A549 (cell line): ENCODE data around the gene ARHGAP26. TPM values are rescaled to one million over a fixed set of nuclear protein-coding genes. Genes with fewer than 3 reads are reported as not detected.

Experiments
- ATAC-seq, 2 experiments: fragments of 200-7000 bp in 1 of 2; fragments of >200 bp in 1 of 2; cut with Nextera tagmentation in 1 of 2; cut with Tn5 transposase in 1 of 2; 3 replicates each; pipeline versions ENCODE4 v1.8.0 to v1.9.1; 2018 to 2020; ENCODE audit warnings: mild to moderate bottlenecking in 1 of 2, moderate library complexity in 1 of 2
- CTCF ChIA-PET: fragments of 300-600 bp; sonication (Branson Sonifier 250); formaldehyde crosslinking; extraction: SDS; loops from one replicate; lab custom pipeline; 2021; ENCODE audit warnings: antibody characterized with exemption, inconsistent platforms; lab: Yijun Ruan, JAX
- POLR2A ChIA-PET: fragments of 350-600 bp; formaldehyde crosslinking; extraction: SDS; loops from one replicate; lab custom pipeline; 2021; ENCODE audit warnings: antibody characterized with exemption, inconsistent platforms; lab: Yijun Ruan, JAX
- DNase-seq, 2 experiments: peaks; one replicate each; pipeline versions ENCODE4 v3.0.0 to v3.0.0-alpha.2; 2011 to 2016; ENCODE audit warnings: low read depth in 1 of 2, low spot score in 1 of 2
- FAIRE-seq: peaks from 2 replicates; lab custom pipeline; 2011; peaks lifted over from hg19 to GRCh38; lab: Jason Lieb, UNC
- H3K27ac ChIP-seq, 2 experiments: fragments of >200 bp; sonication (Bioruptor Twin); formaldehyde crosslinking; 3 replicates each; pipeline ENCODE4 v1.5.1; 2016 to 2017
- H3K4me1 ChIP-seq: fragments of >200 bp; sonication (Bioruptor Twin); formaldehyde crosslinking; 3 replicates; pipeline ENCODE4 v1.6.1; 2016
- H3K4me2 ChIP-seq: fragments of >200 bp; sonication (Bioruptor Twin); formaldehyde crosslinking; 3 replicates; pipeline ENCODE4 v1.6.1; 2016
- H3K4me3 ChIP-seq: fragments of >200 bp; sonication (Bioruptor Twin); formaldehyde crosslinking; 3 replicates; pipeline ENCODE4 v1.5.1; 2016
- H3K9me3 ChIP-seq: fragments of >200 bp; sonication (Bioruptor Twin); formaldehyde crosslinking; 3 replicates; pipeline ENCODE4 v1.6.1; 2016
- BHLHE40 ChIP-seq: IDR thresholded peaks from 2 replicates; pipeline ENCODE4 v1.6.1; 2012; ENCODE audit warnings: low read depth, low read length, inconsistent platforms
- CBX2 ChIP-seq: fragments of 200-600 bp; sonication (generic); IDR thresholded peaks from 2 replicates; pipeline ENCODE4 v1.6.1; 2016; ENCODE audit warnings: low read depth, mild to moderate bottlenecking, borderline replicate concordance
- CEBPB ChIP-seq, 2 experiments: fragments of >200 bp in 1 of 2; sonication (Bioruptor Twin) in 1 of 2; formaldehyde crosslinking in 1 of 2; IDR thresholded peaks; 2 replicates each; pipeline ENCODE4 v1.6.1; 2012 to 2016
- EHMT2 ChIP-seq: fragments of 200-600 bp; sonication (generic); IDR thresholded peaks from 2 replicates; pipeline ENCODE4 v1.6.1; 2016; ENCODE audit warnings: antibody characterized with exemption, low read depth, mild to moderate bottlenecking, moderate library complexity
- ELK1 ChIP-seq: fragments of 150-350 bp; IDR thresholded peaks from 2 replicates; pipeline ENCODE4 v1.6.1; 2014; ENCODE audit warnings: low read depth, mild to moderate bottlenecking, low read length
- ESRRA ChIP-seq: fragments of 150-350 bp; IDR thresholded peaks from 2 replicates; pipeline ENCODE4 v1.6.1; 2014; ENCODE audit warnings: mild to moderate bottlenecking, low read length, borderline replicate concordance
- FOSL2 ChIP-seq, 2 experiments: fragments of 450-650 bp in 1 of 2; fragments of >200 bp in 1 of 2; sonication (Bioruptor Twin) in 1 of 2; formaldehyde crosslinking; IDR thresholded peaks; 2 replicates each; pipeline versions ENCODE4 v1.5.0 to v1.6.1; 2016 to 2020; ENCODE audit warnings: mild to moderate bottlenecking in 1 of 2, moderate library complexity in 1 of 2
- GATA3 ChIP-seq: IDR thresholded peaks from 2 replicates; pipeline ENCODE4 v1.6.1; 2012; ENCODE audit warnings: borderline replicate concordance
- HOXA7 ChIP-seq: fragments of 250-450 bp; sonication (Bioruptor Pico); IDR thresholded peaks from 2 replicates; pipeline ENCODE4 v1.5.0; 2020; ENCODE audit warnings: mild to moderate bottlenecking, moderate library complexity
- HOXB13 ChIP-seq: fragments of 250-450 bp; sonication (Bioruptor Pico); IDR thresholded peaks from 2 replicates; pipeline ENCODE4 v1.5.0; 2020; ENCODE audit warnings: low read depth, mild to moderate bottlenecking, moderate library complexity
- KDM1A ChIP-seq: fragments of 200-600 bp; sonication (generic); IDR thresholded peaks from 2 replicates; pipeline ENCODE4 v1.6.1; 2016; ENCODE audit warnings: low read depth, mild to moderate bottlenecking
- KDM5A ChIP-seq: fragments of 200-600 bp; sonication (generic); IDR thresholded peaks from 2 replicates; pipeline ENCODE4 v1.6.1; 2016; ENCODE audit warnings: antibody characterized with exemption, mild to moderate bottlenecking
- MAFK ChIP-seq: fragments of 450-650 bp; IDR thresholded peaks from 2 replicates; pipeline ENCODE4 v1.6.1; 2014; ENCODE audit not compliant: partially characterized antibody
- MAZ ChIP-seq: fragments of 150-350 bp; IDR thresholded peaks from 2 replicates; pipeline ENCODE4 v1.6.1; 2014; ENCODE audit warnings: antibody characterized with exemption, low read depth, low read length, borderline replicate concordance
- NFE2L2 ChIP-seq: fragments of 150-350 bp; conservative IDR thresholded peaks from 2 replicates; pipeline ENCODE4 v1.6.1; 2014; ENCODE audit warnings: low read length
- POLR2AphosphoS2 ChIP-seq: conservative IDR thresholded peaks from 2 replicates; pipeline ENCODE4 v1.6.1; 2012; ENCODE audit warnings: low read length, improper control_type of control experiment, inconsistent platforms
- RFX5 ChIP-seq: fragments of 450-650 bp; IDR thresholded peaks from 2 replicates; pipeline ENCODE4 v1.7.1; 2014; ENCODE audit warnings: antibody characterized with exemption, mild to moderate bottlenecking, moderate library complexity
- RNF2 ChIP-seq: fragments of 200-600 bp; sonication (generic); IDR thresholded peaks from 2 replicates; pipeline ENCODE4 v1.6.1; 2016; ENCODE audit warnings: low read depth, mild to moderate bottlenecking, antibody characterized with exemption, moderate library complexity, borderline replicate concordance
- ZNF302 ChIP-seq: fragments of 250-450 bp; sonication (Bioruptor Pico); IDR thresholded peaks from 2 replicates; pipeline ENCODE4 v1.9.0; 2021; ENCODE audit warnings: inconsistent platforms, mild to moderate bottlenecking, moderate library complexity
- WGBS: methylation state at CpG from one replicate; pipeline ENCODE4 v1.1.6; 2017; ENCODE audit errors: missing lambda C conversion rate; 5-methylcytosine and 5-hydroxymethylcytosine counted together
- polyA plus RNA-seq, 4 experiments: library from polyadenylated mRNA; depleted of rRNA in 3 of 4; stranded (reverse); fragments of >200 nt; fragmentation: RNase III in 1 of 4; extraction: RNeasy Plus Mini Kit Qiagen cat#74134 plus additional on column Dnase treatment in 1 of 4; gene quantifications; 2 replicates in 3 of 4; 3 replicates in 1 of 4; pipeline ENCODE4 v1.2.3, GENCODE V29; 2011 to 2017
- TF ChIP-seq, protein P1 (sequence below): fragments of 250-450 bp; sonication (Bioruptor Pico); IDR thresholded peaks from 2 replicates; pipeline ENCODE4 v1.5.0; 2021; ENCODE audit warnings: mild to moderate bottlenecking, moderate library complexity, borderline replicate concordance
- TF ChIP-seq, protein P2 (sequence below): fragments of 450-650 bp; IDR thresholded peaks from 2 replicates; pipeline ENCODE4 v1.6.1; 2014; ENCODE audit warnings: antibody characterized with exemption

The ARHGAP26 gene
- polyA plus RNA-seq, 2 of the 4 experiments (the other 2 are of a cell fraction) = 6.6 to 19.1 TPM

- TF ChIP-seq, protein P1, sequence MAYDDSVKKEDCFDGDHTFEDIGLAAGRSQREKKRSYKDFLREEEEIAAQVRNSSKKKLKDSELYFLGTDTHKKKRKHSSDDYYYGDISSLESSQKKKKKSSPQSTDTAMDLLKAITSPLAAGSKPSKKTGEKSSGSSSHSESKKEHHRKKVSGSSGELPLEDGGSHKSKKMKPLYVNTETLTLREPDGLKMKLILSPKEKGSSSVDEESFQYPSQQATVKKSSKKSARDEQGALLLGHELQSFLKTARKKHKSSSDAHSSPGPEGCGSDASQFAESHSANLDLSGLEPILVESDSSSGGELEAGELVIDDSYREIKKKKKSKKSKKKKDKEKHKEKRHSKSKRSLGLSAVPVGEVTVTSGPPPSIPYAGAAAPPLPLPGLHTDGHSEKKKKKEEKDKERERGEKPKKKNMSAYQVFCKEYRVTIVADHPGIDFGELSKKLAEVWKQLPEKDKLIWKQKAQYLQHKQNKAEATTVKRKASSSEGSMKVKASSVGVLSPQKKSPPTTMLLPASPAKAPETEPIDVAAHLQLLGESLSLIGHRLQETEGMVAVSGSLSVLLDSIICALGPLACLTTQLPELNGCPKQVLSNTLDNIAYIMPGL = no peak
- TF ChIP-seq KDM5A = no peak
- TF ChIP-seq HOXB13 (CRISPR knock-in tag) = no peak
- TF ChIP-seq EHMT2 = no peak
- no peak for TF ChIP-seq FOSL2 (IDR thresholded peaks at IDR 0.05)
- no peak for TF ChIP-seq FOSL2 (CRISPR knock-in tag; IDR thresholded peaks at IDR 0.05)
- no peak for TF ChIP-seq MAZ
- no peak for TF ChIP-seq MAFK
Measured at GRCh38 chr5:143023411-143024096, 253.4 kb downstream of the ARHGAP26 start (continued).

DNA sequence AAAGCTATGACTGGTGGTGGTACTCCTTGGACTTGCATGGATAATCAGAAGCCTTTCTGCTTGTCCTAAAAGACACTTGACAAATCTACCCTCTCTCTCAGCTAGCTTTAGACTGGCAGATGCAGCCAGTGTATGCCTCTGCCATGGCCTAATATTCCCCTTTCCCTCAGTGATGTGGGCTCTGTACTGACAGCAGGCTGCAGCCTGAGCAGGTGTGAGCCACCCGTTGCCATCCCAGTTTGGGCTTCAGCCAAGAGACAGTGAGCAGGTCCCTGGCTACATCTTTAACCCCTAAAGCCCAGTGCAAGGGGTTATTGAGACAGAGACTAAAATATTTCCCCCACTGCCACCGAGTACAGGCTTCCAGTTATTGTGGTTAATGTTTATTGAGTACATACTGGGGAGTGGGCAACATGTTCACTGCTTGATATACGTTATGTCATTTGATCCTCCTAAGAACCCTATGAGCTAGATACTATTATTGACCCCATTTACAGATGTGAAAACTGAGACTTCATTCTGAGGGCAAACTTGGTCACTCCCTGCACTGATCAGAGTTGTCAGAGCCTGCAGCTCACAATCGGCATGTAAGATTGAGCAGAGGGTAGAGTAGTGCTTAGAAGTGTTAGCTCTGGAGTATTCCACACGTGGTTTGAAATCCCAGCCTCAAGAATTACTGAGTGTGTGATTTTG lies 254.2 kb downstream of the ARHGAP26 start:
- H3K27ac ChIP-seq = no peak overlapping the region
- H3K4me2 ChIP-seq = no peak overlapping the region
- TF ChIP-seq KDM1A = 0 out of 2 replicates have a peak, but pooled peaks have one; percentile 39
- TF ChIP-seq ZNF302 = no peak
- no peak for TF ChIP-seq ELK1
- no peak for TF ChIP-seq BHLHE40
- no peak for TF ChIP-seq CBX2
- no peak for TF ChIP-seq FOSL2 (IDR thresholded peaks at IDR 0.05)
- TF ChIP-seq FOSL2 (CRISPR knock-in tag; IDR thresholded peaks at IDR 0.05) = no peak
- DNase-seq (no peak), ATAC-seq (no peak), FAIRE-seq (no peak)
- CTCF ChIA-PET = interaction anchor here (0.5 to 1.2 kb wide), 3 partner anchors 22 to 944 kb away, joined by 3 read pairs; no protein-coding TSS in a partner anchor
- no peaks in the 10 kb centered on the region for H3K4me1 ChIP-seq
- WGBS = 81% methylated on average over 5 of the region's 5 CpGs
- H3K4me3 ChIP-seq = no peak overlapping the region
- POLR2A ChIA-PET = no interaction called here
- H3K9me3 ChIP-seq = no peaks in the 10 kb centered on the region

DNA sequence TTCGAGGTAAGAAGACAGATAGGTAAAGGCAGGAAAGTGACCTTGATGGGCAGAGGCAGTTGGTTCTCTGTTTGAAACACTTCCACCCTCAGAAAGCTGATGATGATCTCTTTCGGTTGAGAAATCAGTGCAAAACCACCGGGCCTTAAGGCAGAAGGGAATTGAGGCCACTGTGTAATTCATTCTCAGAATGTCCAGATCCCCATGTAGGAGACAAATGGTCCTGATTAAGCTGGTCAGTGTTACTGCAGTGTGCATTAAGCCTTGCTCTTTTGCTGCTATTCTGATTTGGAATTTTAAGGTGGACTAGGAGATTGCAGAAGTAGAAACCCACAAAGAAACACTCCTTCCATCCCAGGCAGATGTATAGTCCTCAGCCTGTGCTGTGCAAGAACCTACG lies 255.2 kb downstream of the ARHGAP26 start:
- ATAC-seq (no peak), DNase-seq (no peak), FAIRE-seq (no peak)
- ChIA-PET CTCF (interaction anchor here (0.8 to 1.1 kb wide), 2 partner anchors 92 to 943 kb away, joined by 3 read pairs; no protein-coding TSS in a partner anchor), POLR2A (no interaction called here)
- Histone ChIP-seq H3K4me2 (no peak overlapping the region), H3K4me1 (no peaks in the 10 kb centered on the region), H3K4me3 (no peak overlapping the region), H3K27ac (no peak overlapping the region), H3K9me3 (no peaks in the 10 kb centered on the region)
- 83% methylated on average over 4 of the region's 4 CpGs for WGBS
- TF ChIP-seq NFE2L2 (no peak), ZNF302 (no peak), MAFK (no peak), RNF2 (no peak), HOXA7 (CRISPR knock-in tag) (no peak), POLR2AphosphoS2 (no peak), ESRRA (no peak), GATA3 (no peak), CEBPB (IDR thresholded peaks at IDR 0.05) (no peak), RFX5 (no peak)
- TF ChIP-seq, protein P2, sequence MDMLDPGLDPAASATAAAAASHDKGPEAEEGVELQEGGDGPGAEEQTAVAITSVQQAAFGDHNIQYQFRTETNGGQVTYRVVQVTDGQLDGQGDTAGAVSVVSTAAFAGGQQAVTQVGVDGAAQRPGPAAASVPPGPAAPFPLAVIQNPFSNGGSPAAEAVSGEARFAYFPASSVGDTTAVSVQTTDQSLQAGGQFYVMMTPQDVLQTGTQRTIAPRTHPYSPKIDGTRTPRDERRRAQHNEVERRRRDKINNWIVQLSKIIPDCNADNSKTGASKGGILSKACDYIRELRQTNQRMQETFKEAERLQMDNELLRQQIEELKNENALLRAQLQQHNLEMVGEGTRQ = no peak
